HG02759 (cell line): ENCODE results near the gene MAP3K2.
"Not testable (repeated sequence)": the region's sequence is repeated elsewhere in the genome, so short reads cannot be mapped to it uniquely, and the experiment has no call there.

Experiments used
- ATAC-seq: cut with Tn5 transposase; IDR thresholded peaks from one replicate; pipeline ENCODE4 v1.9.1; 2021; ENCODE audit warnings: mild to moderate bottlenecking, moderate library complexity; ENCODE audit not compliant: unreplicated experiment

Gene MAP3K2

DNA sequence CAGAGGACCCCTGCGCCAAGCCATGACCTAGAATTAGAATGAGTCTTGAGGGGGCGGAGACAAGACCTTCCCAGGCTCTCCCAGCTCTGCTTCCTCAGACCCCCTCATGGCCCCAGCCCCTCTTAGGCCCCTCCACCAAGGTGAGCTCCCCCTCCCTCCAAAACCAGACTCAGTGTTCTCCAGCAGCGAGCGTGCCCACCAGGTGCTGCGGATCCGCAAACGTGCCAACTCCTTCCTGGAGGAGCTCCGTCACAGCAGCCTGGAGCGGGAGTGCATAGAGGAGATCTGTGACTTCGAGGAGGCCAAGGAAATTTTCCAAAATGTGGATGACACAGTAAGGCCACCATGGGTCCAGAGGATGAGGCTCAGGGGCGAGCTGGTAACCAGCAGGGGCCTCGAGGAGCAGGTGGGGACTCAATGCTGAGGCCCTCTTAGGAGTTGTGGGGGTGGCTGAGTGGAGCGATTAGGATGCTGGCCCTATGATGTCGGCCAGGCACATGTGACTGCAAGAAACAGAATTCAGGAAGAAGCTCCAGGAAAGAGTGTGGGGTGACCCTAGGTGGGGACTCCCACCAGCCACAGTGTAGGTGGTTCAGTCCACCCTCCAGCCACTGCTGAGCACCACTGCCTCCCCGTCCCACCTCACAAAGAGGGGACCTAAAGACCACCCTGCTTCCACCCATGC, 33.5 kb upstream of the MAP3K2 start:
- ATAC-seq = no peak

DNA sequence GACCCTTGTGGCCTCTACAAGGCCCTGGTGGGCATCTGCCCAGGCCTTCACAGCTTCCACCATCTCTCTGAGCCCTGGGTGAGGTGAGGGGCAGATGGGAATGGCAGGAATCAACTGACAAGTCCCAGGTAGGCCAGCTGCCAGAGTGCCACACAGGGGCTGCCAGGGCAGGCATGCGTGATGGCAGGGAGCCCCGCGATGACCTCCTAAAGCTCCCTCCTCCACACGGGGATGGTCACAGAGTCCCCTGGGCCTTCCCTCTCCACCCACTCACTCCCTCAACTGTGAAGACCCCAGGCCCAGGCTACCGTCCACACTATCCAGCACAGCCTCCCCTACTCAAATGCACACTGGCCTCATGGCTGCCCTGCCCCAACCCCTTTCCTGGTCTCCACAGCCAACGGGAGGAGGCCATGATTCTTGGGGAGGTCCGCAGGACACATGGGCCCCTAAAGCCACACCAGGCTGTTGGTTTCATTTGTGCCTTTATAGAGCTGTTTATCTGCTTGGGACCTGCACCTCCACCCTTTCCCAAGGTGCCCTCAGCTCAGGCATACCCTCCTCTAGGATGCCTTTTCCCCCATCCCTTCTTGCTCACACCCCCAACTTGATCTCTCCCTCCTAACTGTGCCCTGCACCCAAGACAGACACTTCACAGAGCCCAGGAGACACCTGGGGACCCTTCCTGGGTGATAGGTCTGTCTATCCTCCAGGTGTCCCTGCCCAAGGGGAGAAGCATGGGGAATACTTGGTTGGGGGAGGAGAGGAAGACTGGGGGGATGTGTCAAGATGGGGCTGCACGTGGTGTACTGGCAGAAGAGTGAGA, 32.5 kb upstream of the MAP3K2 start:
- no peak for ATAC-seq

GRCh38 chr2:127419448-127420038, 31.8 kb upstream of the MAP3K2 start:
- no peak for ATAC-seq

DNA sequence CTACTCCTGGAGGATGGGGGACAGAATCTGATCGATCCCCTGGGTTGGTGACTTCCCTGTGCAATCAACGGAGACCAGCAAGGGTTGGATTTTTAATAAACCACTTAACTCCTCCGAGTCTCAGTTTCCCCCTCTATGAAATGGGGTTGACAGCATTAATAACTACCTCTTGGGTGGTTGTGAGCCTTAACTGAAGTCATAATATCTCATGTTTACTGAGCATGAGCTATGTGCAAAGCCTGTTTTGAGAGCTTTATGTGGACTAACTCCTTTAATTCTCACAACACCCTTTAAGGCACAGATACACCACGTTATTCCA, 31.3 kb upstream of the MAP3K2 start:
- ATAC-seq = no peak

- ATAC-seq = no peak
Measured at GRCh38 chr2:127418300-127419111, 30.7 kb upstream of the MAP3K2 start, which contains the start of gene PROC. Gene PROC, plus strand, starts transcription at chr2:127418427. Its CDS starts 1,516 bp downstream, at chr2:127419943.

DNA sequence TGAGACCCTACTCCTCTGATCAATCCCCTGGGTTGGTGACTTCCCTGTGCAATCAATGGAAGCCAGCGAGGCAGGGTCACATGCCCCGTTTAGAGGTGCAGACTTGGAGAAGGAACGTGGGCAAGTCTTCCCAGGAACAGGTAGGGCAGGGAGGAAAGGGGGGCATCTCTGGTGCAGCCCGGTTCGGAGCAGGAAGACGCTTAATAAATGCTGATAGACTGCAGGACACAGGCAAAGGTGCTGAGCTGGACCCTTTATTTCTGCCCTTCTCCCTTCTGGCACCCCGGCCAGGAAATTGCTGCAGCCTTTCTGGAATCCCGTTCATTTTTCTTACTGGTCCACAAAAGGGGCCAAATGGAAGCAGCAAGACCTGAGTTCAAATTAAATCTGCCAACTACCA, 29.6 kb upstream of the MAP3K2 start:
- no peak for ATAC-seq

DNA sequence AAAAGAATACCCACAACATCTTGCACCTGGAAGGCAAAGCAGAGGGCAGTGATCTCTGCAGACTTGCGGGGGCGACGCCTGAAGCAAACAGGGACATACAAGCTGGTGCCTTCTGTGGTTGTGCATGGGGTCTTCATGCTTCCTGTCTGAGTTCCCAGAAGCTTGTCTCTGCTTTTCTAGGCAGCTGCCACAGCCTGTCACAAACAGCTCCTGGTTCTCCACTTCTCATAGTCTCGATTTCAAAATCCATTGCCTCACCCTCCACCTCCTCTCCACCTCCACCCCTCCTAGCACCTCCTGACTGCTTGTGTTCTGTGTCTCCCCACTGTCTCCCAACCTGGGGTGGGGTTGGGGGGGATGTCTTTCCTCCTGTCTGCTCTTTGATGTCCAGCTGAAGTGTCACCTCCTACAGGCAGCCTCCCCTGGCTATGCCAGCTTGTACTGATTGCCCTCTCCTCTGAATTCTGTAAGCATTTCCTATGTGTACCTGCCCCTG, 28.8 kb upstream of the MAP3K2 start:
- ATAC-seq = no peak

- peak; percentile 84 for ATAC-seq
Measured at GRCh38 chr2:127415593-127416505, 28.1 kb upstream of the MAP3K2 start.

DNA sequence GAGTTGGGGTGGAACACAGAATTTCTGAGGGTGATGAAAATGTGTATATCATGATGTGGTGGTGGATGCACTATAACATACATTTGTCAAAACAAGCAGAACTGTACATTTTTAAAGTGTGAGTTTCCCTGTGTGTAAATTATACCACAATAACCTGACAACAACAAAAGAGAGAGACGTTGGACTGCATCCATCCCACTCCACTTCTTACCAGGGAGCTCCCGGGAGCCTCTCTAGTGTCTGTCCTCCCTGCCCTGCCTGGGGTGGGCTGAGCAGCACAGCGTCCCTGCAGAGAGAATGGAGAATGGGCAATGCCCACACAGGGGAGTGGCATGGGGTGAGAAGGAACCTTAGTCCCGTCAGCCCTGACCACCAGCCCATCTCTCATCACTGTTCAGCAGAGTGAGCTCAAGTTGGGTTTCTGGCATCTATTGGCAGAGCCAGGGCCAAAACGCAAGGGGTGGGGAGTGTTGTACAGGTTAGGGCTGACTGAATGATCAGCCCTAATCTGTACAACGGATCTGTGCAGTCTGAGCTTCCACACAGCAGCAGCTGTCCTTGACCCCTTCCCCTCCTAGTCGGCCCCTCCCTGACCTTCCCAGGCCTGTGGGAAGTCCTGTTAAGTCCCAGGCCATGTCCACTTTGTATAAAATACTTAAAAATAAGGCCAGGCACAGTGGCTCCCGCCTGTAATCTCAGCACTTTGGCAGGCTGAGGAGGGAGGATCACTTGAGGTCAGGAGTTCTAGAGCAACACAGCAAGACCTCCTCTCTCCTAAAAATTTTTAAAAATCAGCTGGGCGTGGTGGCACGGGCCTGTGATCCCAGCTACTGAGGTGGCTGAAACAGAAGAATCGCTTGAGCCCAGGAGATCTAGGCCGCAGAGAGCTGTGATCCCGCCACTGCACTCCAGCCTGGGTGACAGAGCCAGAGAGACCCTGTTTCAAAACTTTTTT, 27.1 kb upstream of the MAP3K2 start:
- ATAC-seq = no peak

DNA sequence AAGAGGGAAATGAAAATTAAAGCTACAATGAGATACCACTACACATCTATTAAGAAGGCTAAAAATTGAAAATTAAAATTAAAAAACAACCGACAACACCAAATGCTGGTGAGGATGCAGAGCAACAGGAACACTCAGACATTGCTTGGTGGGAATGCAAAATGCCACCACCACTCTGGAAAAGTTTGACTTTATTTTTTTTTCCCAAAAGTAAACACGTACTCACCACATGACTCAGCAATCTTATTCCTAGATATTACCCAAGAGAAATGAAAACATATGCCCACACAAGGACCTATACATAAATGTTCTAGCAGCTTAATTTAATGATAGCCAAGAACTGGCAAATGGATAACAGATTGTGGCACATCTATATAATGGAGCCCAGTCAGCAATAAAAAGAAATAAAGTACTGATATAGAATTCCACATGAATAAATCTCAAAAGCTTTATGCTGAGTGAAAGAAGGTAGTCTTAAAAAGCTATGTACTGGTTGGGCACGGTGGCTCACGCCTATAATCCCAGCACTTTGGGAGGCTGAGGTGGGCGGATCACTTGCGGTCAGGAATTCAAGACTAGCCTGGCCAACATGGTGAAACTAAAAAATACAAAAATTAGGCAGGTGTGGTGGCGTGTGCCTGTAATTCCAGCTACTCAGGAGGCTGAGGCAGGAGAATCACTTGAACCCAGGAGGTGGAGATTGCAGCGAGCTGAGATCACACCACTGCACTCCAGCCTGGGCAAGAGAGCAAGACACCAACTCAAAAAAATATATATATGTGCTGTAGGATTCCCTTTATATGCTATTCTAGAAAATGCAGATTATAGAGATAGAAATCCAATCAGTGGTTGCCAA, 26.2 kb upstream of the MAP3K2 start:
- no peak for ATAC-seq

DNA sequence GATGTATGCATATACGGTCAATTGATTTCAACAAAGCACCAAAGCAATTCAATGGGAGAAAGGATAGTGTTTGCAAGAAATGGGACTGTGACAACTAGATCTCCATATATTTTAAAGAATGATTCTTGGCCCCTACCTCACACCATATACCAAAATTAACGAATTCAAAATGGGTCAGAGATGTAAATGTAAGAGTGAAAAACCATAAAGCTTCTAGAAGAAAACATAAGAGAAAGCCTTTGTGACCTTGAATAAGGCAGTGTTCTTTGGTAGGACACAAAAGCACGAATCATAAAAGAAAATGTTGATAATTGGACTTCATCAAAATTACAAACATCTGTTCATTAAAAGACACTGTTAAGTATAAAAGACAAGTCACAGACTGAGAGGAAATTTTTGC, 25.4 kb upstream of the MAP3K2 start:
- ATAC-seq = no peak

DNA sequence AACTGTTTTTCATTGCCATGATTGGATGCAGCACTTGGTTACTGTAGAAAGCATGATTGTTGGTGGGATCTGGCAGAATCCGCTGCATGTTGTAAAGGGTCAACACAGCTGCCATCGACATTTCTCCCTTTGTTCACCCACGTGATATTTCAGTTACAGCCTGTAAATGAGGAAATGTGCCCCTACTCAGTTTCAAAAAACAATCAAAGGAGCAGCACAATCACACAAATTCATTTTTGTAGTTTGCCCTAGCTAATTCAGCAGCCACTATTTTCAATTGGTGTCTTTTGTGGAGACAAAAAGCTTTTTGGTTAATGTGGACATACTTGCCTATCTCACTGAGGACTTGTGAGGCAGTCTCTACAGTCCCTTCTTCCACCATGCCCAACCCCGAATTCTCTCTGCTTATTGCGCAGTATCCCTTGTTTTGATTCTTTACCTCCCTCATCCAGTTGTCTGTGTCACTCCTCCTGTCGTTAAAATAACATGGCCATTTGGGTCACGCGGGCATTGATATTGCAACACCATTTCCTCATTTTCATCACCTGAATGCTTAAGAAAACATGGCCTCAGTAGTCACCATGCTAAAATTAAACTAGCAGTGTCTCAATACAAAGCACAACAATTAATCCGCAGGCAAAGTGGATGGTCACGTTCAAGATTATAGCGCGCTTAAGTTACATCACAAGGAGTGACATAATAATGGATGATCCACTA, 24.0 kb upstream of the MAP3K2 start:
- ATAC-seq = no peak

DNA sequence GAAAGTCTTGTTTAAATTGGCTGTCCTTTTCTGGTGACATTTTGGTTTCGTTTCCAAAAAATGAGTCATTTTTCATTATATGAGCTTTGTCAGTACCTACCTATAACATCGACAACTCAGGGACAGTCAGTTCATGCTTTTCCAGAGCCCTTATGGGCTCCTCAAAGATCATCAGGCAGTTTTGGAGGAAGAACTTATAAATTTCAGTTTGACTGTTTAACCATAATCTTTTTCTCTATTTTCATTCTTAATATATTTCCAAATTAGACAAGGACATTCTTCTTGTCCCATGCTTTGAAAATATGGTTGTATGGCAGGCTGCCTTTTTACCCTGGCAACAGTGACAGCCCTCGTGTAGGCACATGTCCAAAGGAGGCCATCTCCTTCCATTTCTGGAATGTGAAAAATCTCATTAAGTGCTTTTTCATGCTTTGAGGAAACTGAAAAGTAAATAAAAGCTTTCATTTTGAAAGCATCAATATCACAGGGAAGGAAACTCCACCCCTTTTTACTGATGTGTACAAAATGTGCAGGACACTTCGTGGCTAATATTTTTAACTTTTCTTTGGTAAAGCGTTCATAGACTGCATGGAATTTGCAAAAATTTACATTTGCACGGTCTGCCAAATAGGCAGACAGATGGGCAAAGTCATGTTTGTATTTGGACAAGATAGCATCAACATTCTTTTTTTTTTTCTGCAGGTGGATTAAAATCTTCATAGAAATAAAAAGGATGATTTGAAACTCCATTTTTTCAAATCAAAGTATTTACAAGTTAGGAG, 23.3 kb upstream of the MAP3K2 start:
- peak; percentile 55 for ATAC-seq

GRCh38 chr2:127409716-127410115, 21.9 kb upstream of the MAP3K2 start:
- not testable (repeated sequence) for ATAC-seq

DNA sequence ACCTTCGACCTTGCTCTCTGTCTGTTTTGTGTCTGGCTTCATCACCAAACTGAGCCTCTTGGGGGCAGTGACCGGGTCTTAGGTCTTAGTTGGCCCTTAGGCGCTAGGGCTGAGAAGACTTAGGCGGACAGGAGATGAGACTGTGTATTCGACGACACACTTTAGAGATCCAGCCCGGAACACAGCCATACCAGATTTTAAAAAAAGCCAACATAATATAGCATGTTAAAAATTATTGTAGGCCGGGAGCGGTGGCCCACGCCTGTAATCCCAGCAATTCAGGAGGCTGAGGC, 21.0 kb upstream of the MAP3K2 start:
- ATAC-seq = no peak

GRCh38 chr2:127408004-127408806, 20.4 kb upstream of the MAP3K2 start:
- peak; percentile 88 for ATAC-seq
